NCI-H345 treated with DMSO at 0.1 percent for 48 hours (cell line): Measurements from ENCODE around the gene HIP1.
A peak's percentile ranks its signal among the peaks of the same experiment; 100 is the strongest.
"Not testable (repeated sequence)": the region's sequence is repeated elsewhere in the genome, so short reads cannot be mapped to it uniquely, and the experiment has no call there.

Source experiments
- DNase-seq: peaks from one replicate; lab custom pipeline; 2025; ENCODE audit not compliant: unreplicated experiment; lab: John Stamatoyannopoulos, UW

The HIP1 gene

DNA sequence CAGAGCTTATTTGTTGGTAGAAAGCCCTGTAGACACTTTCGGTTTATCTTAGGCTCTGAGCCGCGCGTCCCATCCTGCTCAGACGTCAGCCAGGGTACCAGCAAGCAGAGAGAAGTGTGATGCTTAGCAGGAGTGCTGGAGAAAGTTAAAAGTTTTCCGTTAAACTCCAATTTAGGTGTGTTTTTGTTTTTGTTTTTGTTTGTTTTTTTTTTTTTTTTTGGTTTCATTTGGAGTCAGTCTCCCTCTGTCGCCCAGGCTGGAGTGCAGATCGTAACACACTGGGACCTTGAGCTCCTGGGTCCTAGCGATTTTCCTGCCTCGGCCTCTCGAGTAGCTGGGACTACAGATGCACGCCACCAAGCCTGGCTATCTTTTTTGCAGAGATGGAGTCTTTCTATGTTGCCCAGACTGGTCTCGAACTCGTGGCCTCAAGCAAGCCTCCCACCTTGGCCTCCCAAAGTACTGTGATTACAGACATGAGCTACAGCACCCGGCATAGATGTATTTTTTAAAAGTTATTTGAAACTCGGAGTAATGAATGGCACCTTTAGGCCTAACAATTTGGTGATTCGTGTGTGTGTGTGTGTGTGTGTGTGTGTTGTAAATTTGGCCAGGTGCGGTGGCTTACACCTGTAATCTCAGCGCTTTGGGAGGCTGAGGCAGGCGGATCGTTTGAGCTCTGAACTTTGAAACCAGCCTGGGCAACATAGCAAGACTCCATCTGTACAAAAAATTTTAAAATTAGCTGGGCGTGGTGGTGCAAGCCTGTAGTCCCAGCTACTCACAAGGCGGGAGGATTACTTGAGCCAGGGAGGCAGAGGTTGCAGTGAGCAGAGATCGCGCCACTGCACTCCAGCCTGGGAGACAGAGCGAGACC is 1.3 kb upstream of the HIP1 start:
- no peak for DNase-seq

DNA sequence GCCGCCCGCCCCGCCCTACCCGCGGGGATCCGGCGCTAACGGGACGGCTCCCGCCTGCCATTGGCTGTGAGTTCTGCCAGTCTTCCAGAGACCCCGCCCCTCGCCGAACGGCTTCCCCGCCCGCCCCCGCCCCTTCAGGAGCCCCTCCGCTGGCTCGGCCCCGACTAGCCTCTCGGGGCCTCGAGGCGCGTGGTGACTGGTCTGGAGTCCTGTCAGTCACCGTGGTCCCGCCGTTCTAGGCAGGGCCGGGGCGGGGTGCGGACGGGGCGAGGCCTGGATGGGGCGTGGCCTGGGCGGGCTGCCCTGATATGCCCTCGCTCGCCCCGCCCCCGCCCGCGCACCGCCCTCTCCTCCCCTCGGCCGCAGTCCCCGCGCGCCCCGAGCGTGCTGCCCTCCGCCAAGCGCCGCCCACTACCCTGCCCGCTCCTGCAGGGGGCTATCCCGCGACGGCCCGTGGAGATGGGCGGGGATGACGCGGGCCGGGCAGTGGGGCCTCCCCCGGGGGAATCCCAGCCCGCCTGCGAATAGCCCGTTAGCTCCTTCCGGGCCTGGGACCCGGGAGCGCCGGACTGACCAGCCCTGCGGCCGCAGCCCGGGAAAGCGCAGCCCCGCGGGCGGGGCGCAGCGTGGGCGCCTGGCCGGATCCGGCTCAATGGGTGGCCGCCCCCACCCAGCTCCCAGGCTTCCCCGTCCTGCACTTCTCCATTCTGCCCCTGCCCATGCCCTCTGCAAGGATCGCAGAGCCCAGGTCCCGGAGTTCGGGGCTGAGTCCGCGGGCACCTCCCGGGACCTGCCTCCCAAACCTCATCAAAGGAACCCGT is 444 bp upstream of the HIP1 start:
- peak; percentile 93 for DNase-seq

DNA sequence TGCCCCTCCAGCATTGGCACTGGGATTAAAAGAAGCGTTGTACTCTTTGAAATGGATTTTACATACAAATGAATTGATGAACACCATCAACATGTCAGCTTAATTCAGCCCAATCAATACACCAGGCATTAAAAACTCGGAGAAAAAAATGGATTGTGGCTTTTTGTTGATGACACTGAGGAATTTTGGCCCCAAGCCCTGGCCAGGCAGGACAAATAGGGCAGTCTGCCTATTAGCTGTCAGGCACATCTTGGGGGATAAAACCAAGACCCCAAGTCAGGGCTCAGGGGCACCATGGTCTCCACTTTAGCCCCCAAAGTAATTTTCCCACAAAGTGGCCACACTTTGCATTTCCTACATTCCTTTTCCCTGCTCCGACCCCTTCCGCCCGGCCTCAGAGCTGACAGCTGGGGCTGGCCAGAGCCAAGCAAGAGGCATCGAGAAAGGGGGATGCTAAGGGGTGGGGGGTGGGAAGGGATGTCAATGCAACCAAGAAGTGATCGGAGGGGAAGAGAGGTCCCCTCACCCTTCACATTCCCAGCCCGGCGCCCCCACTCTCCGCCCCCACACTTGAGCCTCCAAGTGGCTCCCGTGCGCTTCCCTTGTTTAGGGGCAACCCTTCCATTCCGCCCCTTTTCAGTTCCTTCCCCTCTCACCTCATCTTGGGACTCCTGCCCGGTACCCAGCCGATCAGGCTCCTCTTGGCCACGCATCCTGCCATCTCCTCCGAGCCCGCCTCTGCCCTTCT is 711 bp downstream of the HIP1 start:
- no peak for DNase-seq

DNA sequence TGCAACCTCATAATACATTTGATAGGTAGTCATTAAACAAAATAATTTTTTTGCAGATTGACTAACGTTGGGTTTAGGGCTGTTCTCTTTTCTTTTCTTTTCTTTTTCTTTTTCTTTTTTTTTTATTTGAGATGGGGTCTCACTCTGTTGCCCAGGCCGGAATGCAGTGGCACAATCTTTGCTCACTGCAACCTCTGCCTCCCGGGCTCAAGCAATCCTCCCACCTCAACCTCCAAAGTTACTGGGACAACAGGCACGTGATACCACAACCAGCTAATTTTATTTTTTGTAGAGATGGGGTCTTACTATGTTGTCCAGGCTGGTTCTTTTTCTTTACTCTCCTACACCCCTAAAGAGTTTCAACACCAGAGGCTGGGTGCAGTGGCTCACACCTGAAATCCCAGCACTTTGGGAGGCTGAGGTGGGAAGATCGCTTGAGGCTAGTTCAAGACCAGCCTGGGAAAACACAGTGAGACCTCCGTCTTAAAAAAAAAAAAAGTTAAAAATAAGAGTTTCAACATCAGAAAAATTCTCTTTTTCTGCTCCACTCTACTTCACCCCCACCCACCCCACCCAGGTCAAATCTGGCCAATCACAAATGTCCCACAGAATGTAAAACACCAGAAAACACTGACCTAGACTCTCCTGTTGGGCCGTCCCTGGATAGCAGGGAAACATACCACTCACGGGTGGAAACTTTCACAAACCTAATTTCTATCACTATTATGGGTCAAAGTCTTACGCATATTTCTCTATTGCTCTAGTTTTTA is 3.0 kb downstream of the HIP1 start:
- DNase-seq, result no peak

DNA sequence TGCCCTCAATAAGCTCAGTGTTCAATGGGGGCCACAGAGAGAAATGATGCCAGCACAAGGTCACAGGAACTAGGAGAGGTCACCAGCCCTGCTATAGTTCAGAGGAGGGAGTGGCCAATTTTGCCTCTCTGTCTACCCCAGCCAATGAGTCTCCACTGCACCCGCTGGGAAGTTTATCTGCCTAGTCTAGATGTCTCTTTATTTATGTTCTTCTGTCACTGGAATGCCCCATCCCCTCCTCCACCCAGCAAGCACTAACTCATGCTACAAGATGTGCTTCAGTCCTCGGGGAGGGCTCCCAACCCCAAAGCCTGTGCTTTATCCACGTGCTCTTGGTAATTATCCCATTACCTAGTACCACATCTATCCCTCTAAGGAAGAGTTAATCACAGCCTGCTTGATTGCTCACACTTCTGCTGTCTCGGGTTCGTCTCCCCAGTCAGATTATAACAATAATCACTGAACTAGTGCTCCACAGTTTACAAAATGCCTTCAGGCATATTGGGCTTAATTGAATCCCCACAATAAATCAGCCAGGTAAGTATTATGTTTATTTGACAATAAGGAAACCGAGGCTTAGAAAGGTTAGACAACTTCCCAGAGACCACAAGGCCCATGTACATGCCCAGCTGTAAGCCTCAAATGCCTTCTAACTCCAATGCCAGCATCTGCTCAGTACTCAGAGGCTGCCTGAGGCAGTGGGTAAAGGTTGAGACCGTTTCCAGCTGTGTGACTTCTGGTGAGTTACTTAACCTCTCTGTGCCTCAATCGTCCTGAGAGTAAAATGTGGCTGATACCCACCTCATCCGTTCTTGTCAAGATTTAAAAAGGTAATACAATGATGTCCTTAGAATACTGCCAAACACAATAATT is 3.9 kb downstream of the HIP1 start:
- no peak for DNase-seq

DNA sequence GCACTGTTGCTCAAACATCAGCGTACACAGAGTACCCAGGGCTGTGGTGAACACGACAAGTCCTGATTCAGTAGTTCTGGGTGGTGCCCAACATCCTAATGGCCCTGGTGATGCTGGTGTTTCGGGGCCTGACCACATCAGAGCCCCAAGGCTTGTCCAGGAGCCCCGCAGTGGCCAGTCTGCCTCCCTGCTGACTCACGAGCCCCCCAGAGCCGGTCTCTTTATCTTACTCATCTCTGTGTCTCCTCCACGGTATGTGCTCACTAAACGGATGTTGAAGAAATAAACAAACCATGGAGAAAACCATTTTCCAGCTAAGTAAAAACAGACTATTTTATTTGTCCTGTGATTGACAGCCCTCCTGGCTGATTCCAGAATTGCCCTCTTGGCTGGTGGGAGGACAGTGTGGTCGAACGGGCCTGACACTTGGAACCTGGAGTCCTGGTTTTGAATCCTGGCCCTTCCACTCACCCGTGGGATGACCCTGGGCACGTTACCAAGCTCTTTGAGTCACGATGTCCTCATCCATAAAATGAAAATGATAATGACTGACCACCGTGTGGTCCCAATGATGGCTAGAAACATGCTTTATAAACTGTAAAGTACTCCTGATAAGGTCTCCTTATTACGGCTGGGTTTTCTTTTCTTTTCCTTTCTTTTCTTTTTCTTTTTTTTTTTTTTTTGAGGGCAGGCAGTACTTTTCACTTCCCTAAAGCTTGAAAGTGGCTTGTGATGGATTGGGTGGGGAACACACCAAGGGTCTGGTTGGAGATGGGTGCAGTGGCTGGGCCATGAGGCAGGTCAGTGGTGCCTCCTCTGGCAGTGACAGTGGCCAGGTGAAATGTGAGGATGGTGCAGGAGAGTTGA is 5.7 kb downstream of the HIP1 start:
- DNase-seq, result no peak

DNA sequence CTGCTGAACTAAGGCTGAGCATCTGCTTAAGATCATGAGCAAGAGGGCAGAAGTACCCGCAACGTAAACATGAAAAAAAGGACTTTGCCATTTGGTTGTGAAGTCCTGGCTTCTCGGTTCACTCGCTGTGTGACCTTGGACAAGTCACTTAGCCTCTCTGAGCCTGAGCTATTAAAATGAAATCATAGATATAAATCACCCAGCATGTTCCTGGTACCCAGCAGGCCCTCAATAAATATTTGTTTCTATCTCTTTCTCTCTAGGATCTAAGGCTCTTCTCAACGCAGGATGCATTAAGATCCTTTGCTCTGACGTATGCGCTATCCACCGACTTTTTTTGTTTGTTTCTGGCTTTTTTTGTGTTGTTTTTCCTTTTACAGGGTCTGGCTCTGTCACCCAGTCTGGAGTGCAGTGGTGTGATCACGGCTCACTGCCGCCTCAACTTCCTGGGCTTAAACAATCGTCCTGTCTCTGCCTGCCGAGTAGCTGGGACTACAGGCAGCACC is 6.7 kb downstream of the HIP1 start:
- DNase-seq, result no peak

DNA sequence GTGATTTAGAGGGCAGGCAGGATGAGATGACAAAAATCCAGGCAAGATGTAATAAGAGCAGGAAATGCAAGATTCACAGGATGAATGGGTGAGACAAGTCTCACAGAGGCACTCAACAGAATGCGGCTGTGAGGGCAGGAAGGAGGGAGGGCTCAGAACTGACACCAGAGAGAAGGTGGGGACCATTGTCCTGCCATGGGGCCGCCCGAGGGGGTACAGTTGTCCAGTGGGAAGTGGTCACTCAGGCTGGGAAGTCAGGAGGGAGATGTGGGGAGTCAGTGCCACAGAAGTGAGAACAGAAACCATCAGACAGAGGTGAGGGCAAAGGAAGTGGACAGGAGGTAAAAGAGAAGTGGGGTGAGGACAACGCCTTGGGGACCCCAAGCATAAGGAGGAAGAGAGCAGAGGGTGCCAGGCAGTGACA is 8.9 kb downstream of the HIP1 start:
- DNase-seq, result no peak

DNA sequence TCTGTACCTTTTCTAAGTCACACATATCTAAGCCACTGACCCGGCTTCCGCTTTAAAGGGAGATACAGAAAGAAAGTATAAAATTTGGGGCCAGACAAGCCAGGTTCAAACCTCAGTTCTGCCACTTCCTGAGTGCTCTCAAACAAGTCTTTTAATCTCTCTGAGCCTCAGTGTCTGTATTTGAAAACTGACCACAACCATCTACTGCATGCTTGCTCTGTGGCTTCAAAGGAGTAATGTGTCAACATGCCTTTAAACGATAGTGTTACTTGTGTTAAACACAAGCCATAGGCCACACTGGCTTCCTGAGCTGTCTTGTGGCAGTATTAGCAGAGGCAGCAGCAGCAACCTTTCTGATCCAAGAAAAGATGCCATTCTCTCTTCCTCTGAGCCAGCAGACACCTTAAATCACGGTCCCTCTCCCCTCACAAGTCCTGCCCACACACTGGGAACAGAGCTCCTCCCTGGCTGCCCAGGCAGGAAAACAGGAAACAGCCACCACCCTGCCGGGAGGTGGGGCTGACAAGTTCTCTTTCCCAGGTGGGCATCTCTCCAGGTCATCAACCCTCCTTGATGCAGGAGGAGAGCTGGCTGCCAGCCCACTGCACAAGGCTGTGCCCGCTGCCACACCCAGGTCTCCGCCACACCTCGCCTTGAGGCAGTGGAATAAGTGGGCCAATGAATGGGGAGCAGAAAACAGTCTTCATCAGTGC is 10.7 kb downstream of the HIP1 start:
- peak; percentile 44 for DNase-seq

DNA sequence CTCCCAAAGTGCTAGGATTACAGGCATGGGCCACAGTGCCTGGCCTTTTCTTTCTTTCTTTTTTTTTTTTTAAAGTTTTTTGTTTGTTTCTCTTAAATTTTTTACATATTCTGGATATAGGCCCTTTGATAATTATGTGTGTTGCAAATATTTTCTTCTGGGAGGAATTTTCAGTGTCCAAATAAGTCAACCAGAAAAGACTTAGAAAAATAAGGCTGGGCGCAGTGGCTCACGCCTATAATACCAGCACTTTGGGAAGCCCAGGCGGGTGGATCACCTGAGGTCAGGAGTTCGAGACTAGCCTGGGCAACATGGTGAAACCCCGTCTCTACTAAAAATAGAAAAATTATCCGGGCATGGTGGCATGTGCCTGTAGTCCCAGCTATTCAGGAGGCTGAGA is 11.4 kb downstream of the HIP1 start:
- not testable (repeated sequence) for DNase-seq

DNA sequence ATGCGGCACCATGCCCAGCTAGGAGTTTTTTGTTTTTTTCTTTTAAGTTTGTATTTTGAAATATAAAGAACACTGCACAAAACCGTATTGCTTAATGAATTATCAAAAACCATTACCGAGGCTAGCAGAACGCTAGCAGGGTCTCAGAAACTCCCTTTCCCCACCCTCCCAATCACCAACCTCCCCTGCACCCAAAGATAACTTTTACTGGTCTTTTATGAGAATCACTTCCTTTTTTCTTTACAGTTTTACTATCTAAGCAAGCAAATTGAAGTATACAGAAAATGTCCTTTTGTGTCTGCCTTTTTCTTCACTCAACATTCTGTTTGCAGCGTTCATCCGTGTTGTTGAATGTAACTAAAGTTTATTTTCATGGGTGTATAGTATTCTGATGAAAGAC is 13.4 kb downstream of the HIP1 start:
- no peak for DNase-seq

DNA sequence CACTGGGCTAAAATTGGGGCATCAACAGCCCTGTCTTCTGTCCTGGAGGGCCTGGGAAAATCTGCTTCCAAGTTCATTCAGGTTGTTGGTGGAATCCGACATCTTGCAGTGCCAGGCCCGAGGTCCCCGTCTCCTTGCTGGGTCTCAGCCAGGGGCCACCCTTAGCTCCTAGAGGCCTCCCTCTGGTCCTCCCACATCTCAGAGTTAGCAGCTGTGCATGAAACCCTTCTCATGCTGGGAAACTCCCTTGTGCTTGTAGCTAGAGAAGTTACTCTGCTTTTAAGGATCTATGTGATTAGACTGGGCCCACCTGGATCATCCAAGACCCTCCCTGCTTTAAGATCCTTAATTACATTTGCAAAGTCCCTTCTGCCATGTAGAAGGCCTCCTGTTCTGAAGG is 15.3 kb downstream of the HIP1 start:
- DNase-seq, result no peak

DNA sequence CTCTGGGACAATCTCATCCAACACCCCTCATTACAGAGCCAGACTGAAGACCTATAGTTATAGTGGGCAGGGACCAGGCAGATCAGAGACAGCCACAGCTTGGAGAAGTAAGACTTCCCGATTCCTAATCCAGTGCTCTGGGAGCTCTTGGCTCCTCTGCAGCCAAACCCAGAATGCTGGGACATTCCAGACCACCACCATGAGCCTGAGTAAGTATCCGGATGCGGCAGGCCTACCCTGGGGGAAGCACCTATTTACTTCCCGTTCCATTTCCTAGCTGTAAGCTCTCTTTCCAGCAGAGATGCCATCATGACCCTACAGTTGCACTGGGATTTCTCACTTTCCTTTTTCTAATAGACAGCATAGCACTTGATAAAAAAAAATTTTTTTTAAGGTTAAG is 16.4 kb downstream of the HIP1 start:
- DNase-seq, result no peak

DNA sequence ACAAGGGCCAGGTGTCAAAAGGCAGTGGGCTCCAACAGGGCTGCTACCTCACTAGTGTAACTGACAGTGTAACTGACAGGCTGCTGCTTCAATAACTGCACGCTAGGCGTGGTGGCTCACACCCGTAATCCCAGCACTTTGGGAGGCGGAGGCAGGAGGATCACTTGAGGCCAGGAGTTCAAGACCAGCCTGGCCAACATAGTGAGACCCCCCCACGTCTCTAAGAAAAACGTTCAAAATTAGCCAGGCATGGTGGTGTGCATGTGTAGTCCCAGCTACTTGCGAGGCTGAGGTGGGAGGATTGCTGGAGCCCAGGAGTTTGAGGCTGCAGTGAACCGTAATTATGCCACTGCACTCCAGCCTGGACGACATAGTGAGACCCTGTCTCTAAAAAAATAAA is 16.8 kb downstream of the HIP1 start:
- not testable (repeated sequence) for DNase-seq

DNA sequence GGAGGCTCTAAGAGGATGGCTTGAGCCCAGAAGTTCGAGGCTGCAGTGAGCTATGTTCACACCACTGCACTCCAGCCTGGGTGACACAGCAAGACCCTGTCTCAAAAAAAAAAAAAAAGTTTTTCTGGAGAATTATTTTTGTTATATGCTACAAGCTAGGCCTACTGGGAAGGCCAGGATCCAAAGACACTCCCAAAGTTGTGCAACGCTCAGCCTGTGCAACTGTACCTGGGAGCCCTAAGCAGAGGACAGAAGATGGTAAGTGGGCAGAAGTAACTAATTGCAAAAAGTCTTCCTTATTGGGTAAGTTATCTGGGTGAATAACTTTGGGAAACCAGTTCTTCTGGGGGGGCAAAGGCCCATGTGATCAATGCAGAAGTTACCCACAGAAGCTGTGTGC is 17.3 kb downstream of the HIP1 start:
- no peak for DNase-seq

DNA sequence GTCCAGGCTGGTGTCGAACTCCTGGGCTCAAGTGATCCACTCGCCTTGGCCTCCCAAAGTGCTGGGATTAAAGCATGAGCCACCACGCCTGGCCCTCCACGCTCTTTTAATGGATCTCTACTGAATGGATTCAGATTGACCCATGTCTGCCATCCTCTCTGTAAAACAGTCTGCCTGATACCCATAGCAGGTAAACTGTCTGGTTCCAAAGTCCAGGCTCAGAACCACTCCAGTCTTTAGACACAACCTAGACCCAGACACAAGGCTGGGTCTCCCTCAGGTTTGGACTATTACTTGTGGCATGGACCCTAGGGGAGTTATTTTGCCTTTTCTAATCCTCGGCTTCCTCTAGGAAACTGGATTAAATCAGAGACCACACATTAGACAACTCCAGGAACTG is 19.1 kb downstream of the HIP1 start:
- DNase-seq, result no peak

DNA sequence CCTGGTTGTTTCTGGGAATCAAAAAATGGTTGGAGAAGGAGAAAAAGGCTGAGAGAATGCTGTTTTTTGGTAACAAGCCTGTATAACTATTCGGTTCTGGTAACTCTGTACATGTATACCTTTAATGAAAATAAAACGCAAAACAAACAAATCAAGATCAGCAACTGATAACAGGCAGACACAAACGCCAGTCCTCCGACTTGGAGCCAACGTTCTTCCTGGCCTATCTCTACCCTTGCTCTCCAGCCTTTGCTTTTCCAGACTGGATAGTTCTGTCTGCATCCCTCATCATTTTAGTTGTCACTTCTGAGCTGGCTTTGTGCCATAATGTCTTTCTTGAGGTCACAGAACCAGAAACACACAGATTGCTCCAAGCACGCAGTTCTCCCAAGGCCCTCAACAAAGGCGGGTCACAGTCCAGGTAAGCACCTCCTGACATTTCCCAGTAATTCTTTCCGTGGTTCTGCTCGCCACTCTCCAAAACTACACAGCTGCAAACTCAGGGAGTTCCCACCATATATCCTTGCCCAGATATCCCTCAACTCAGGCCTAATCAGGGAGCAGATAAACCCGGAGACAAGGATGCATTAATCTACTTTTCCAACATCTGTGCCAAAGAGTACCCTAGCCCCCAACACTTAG is 20.2 kb downstream of the HIP1 start:
- DNase-seq, result no peak

DNA sequence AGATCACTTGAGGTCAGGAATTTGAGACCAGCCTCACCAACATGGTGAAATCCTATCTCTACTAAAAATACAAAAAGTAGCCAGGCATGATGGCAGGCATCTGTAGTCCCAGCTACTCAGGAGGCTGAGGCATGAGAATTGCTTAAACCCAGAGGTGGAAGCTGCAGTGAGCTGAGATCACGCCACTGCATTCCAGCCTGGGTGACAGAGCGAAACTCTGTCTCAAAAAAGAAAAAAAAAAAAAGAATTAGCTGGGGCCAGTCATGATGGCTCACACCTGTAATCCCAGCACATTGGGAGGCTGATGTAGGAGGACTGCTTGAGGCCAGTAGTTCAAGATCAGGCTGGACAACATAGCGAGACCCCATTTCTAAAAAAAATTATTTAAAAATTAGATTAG is 21.0 kb downstream of the HIP1 start:
- not testable (repeated sequence) for DNase-seq
